SK-N-SH (cell line): Measurements from ENCODE around the gene FOXN4.

Experiments used
- CHD2 ChIP-seq: fragments of 150-350 bp; IDR thresholded peaks from 2 replicates; pipeline ENCODE4 v1.6.1; 2018; ENCODE audit warnings: low read length; ENCODE audit not compliant: partially characterized antibody
- EZH2phosphoT487 ChIP-seq: fragments of 200-600 bp; sonication (generic); IDR thresholded peaks from 2 replicates; pipeline ENCODE4 v1.6.1; 2017; ENCODE audit warnings: low read depth, mixed run types, mild to moderate bottlenecking, antibody characterized with exemption, moderate library complexity, borderline replicate concordance
- GATA2 ChIP-seq: sonication (generic); formaldehyde crosslinking; IDR thresholded peaks from 2 replicates; pipeline ENCODE4 v1.5.0; 2020; ENCODE audit warnings: mild to moderate bottlenecking, missing genetic modification reagents
- RAD21 ChIP-seq: IDR thresholded peaks from 2 replicates; pipeline ENCODE4 v1.6.1; 2012; ENCODE audit warnings: mild to moderate bottlenecking, low read length
- SIN3A ChIP-seq: IDR thresholded peaks from 2 replicates; pipeline ENCODE4 v1.6.1; 2012; ENCODE audit warnings: low read depth, mild to moderate bottlenecking, low read length, moderate library complexity, borderline replicate concordance
- YY1 ChIP-seq: IDR thresholded peaks from 2 replicates; pipeline ENCODE4 v1.4.0; 2012; ENCODE audit warnings: low read depth, mild to moderate bottlenecking
- TF ChIP-seq, protein P1 (sequence below): fragments of 150-350 bp; IDR thresholded peaks from 2 replicates; pipeline ENCODE4 v1.6.1; 2017; ENCODE audit warnings: antibody characterized with exemption, low read length, low read depth, borderline replicate concordance
- TF ChIP-seq, protein P2 (sequence below): fragments of 200-600 bp; sonication (generic); IDR thresholded peaks from 2 replicates; pipeline ENCODE4 v1.6.1; 2017; ENCODE audit warnings: antibody characterized with exemption, mild to moderate bottlenecking, moderate library complexity

DNA sequence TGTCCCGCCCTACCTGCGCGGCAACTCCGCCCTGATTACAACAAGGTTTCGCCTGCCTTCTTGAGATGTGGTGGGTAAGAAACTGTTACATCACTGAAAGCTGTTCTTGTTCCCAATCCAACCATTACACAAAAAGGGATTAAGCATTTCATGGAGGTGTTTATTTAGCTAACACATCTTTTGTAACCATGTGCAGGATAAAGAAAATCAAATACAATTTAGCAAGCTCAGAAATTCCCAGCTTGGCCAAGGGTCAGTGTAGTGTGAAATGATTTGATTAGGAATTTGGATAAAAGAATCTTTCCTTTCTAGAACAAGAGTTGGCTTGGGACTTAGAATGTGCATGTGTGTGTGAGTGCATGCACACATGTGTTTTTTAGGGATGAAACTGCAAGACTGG, 6.3 kb downstream of the FOXN4 start:
- TF ChIP-seq, protein P1, sequence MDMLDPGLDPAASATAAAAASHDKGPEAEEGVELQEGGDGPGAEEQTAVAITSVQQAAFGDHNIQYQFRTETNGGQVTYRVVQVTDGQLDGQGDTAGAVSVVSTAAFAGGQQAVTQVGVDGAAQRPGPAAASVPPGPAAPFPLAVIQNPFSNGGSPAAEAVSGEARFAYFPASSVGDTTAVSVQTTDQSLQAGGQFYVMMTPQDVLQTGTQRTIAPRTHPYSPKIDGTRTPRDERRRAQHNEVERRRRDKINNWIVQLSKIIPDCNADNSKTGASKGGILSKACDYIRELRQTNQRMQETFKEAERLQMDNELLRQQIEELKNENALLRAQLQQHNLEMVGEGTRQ: no peak
- no peak for TF ChIP-seq YY1
- TF ChIP-seq CHD2: no peak
- TF ChIP-seq, protein P2, sequence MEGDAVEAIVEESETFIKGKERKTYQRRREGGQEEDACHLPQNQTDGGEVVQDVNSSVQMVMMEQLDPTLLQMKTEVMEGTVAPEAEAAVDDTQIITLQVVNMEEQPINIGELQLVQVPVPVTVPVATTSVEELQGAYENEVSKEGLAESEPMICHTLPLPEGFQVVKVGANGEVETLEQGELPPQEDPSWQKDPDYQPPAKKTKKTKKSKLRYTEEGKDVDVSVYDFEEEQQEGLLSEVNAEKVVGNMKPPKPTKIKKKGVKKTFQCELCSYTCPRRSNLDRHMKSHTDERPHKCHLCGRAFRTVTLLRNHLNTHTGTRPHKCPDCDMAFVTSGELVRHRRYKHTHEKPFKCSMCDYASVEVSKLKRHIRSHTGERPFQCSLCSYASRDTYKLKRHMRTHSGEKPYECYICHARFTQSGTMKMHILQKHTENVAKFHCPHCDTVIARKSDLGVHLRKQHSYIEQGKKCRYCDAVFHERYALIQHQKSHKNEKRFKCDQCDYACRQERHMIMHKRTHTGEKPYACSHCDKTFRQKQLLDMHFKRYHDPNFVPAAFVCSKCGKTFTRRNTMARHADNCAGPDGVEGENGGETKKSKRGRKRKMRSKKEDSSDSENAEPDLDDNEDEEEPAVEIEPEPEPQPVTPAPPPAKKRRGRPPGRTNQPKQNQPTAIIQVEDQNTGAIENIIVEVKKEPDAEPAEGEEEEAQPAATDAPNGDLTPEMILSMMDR: no peak
- TF ChIP-seq RAD21: no peak
- TF ChIP-seq SIN3A: no peak
- TF ChIP-seq EZH2phosphoT487: no peak
- no peak for TF ChIP-seq GATA2 (CRISPR knock-in tag)
